Measurements from ENCODE around the gene ST3GAL6.
A peak's percentile ranks its signal among the peaks of the same experiment; 100 is the strongest.

The ST3GAL6 gene

DNA sequence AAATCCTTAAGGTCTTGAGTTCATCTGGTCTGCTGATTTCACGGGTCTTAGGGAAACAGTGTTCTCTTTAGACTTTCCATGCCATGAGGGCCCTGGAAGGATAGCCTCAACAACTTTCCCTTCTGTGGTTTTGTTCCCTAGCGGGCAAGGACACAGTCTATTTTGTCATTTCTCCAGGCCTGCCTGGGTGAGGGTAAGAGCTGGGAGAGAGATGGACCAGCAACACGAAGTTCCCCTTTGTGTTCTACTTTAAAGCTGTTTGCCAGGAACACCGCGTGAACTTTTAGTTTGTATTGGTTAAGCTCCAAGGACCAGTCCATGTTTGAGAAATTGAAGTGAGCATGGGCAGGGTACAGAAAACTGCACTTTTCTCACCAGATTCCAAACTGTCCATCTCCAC, 20.9 kb downstream of the ST3GAL6 start:
- Histone ChIP-seq H3K79me2 (ENCODE audit: low read length) (peaks cover 96% of the 10 kb centered on the region), H3K9me2 (replicated peaks; ENCODE audit: insufficient read depth, low read length) (no peaks in the 10 kb centered on the region), H3K4me2 (ENCODE audit: low read depth, low read length) (no peak overlapping the region), H3K9ac (ENCODE audit: low read length) (no peak overlapping the region), H3K27me3 (replicated peaks; ENCODE audit: insufficient read depth, low read length) (no peaks in the 10 kb centered on the region), H3F3A (ENCODE audit: insufficient read depth, low read length) (peaks cover 13% of the 10 kb centered on the region), H3K9me3 (replicated peaks; ENCODE audit: insufficient read depth, low read length) (no peaks in the 10 kb centered on the region), H4K20me1 (ENCODE audit: insufficient read depth, low read length) (0 out of 2 replicates have a peak, but pooled peaks cover 9% of the 10 kb centered on the region), H3K4me1 (ENCODE audit: low read length) (peaks cover 62% of the 10 kb centered on the region), H3K27ac (ENCODE audit: low read length) (no peak overlapping the region), H3K36me3 (replicated peaks; ENCODE audit: insufficient read depth, low read length) (peaks cover 18% of the 10 kb centered on the region; the same call in 1 of the 2 replicates), H3K4me3 (ENCODE audit: low read length) (no peak overlapping the region), H2AFZ (ENCODE audit: low read length) (no peak overlapping the region)
- no peak for DNase-seq
- TF ChIP-seq, protein P1, sequence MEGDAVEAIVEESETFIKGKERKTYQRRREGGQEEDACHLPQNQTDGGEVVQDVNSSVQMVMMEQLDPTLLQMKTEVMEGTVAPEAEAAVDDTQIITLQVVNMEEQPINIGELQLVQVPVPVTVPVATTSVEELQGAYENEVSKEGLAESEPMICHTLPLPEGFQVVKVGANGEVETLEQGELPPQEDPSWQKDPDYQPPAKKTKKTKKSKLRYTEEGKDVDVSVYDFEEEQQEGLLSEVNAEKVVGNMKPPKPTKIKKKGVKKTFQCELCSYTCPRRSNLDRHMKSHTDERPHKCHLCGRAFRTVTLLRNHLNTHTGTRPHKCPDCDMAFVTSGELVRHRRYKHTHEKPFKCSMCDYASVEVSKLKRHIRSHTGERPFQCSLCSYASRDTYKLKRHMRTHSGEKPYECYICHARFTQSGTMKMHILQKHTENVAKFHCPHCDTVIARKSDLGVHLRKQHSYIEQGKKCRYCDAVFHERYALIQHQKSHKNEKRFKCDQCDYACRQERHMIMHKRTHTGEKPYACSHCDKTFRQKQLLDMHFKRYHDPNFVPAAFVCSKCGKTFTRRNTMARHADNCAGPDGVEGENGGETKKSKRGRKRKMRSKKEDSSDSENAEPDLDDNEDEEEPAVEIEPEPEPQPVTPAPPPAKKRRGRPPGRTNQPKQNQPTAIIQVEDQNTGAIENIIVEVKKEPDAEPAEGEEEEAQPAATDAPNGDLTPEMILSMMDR (IDR thresholded peaks at IDR 0.05; ENCODE audit: low read length), result no peak
- TF ChIP-seq EZH2phosphoT487 (IDR thresholded peaks at IDR 0.05; ENCODE audit: low read length) (no peak), EZH2 (optimal IDR thresholded peaks at IDR 0.05; ENCODE audit: low read depth, low read length) (no peak)

DNA sequence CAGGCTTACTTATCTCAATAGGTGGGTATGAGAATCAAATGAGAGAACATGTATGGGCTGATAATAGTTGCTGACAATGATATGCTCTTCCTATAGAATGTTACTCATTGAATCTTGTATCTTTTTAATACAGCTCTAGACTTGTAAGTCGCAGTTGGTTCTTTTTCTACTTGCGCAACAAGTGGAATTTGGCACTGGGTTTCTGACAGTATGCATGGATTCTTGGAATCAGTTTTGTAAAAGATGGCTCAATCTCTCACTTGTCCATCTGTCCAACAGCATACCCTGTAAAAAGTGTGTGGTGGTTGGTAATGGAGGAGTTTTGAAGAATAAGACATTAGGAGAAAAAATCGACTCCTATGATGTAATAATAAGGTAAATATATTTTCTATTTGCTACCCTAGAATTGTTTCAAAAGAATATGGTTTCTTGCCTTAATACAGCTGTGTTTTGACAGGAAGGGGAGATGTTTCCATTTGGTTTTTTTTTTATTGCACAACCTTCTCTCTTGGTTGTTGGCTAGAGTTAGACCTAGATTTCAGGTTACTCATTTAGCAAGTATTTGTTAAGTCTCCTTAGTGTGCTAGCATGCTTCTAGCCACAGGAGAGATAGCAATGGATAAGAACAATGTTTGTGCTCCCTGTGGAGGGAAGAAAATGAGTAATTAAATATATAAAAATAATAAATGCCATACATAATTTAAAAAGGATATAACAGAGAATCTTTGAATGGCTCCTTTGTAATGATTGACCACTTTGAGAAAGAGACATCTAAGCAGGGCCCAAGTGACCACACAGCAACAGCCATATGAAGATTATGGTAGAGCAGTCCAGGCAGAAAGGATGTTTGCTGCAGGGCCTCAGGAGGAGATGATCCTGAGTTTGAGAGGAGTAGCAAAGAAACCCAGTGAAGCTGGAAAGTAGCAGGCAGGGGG, 21.8 kb downstream of the ST3GAL6 start:
- TF ChIP-seq EZH2phosphoT487 (IDR thresholded peaks at IDR 0.05; ENCODE audit: low read length), result no peak
- TF ChIP-seq, protein P1 (IDR thresholded peaks at IDR 0.05; ENCODE audit: low read length), result no peak
- TF ChIP-seq EZH2 (optimal IDR thresholded peaks at IDR 0.05; ENCODE audit: low read depth, low read length), result no peak
- Histone ChIP-seq H3K27me3 (replicated peaks; ENCODE audit: insufficient read depth, low read length) (no peaks in the 10 kb centered on the region), H3K4me1 (ENCODE audit: low read length) (peaks cover 56% of the 10 kb centered on the region), H3K4me3 (ENCODE audit: low read length) (no peak overlapping the region), H2AFZ (ENCODE audit: low read length) (no peak overlapping the region), H3K9ac (ENCODE audit: low read length) (no peak overlapping the region), H4K20me1 (ENCODE audit: insufficient read depth, low read length) (peaks cover 15% of the 10 kb centered on the region; the same call in 1 of the 2 replicates), H3K9me3 (replicated peaks; ENCODE audit: insufficient read depth, low read length) (no peaks in the 10 kb centered on the region), H3K4me2 (ENCODE audit: low read depth, low read length) (no peak overlapping the region), H3F3A (ENCODE audit: insufficient read depth, low read length) (peaks cover 20% of the 10 kb centered on the region), H3K36me3 (replicated peaks; ENCODE audit: insufficient read depth, low read length) (peaks cover 21% of the 10 kb centered on the region; the same call in 1 of the 2 replicates), H3K27ac (ENCODE audit: low read length) (no peak overlapping the region; the same call in 1 of the 2 replicates), H3K9me2 (replicated peaks; ENCODE audit: insufficient read depth, low read length) (no peaks in the 10 kb centered on the region), H3K79me2 (ENCODE audit: low read length) (peaks cover 96% of the 10 kb centered on the region)
- DNase-seq, result no peak

DNA sequence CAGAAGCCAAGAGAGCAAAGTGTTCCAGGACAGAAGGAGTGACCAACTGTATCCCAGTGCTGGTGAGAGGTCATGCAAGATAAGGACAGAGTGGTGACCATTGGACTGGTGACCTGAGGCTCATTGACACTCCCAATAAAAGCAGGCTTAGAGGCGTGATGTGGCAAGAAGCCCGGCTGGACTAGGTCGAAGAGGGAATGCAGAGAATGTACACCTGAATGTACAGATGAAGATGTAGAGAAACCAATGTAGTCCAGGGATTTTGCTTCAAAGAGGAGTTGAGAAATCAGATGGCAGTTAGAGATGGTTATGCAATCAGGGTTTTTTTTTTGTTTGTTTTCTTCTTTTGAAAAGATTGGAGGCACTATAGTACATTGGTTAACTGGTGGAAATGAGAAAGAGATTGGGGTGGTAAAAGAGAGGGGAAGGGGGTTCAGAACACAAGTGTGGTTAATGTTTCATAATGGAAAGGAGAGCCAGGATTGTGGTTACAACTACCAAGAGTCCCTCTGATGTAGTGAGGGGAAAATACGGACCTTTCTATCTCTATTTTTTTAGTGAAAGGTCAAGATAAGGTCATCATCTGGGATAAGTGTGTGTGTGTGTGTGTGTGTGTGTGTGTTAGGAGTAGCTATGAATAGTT, 23.3 kb downstream of the ST3GAL6 start:
- H3K27ac ChIP-seq (ENCODE audit: low read length), result peak overlapping the region; percentile 4; the same call in 1 of the 2 replicates
- no peak for DNase-seq
- H3K4me3 ChIP-seq (ENCODE audit: low read length), result no peak overlapping the region
- H3K4me1 ChIP-seq (ENCODE audit: low read length), result peaks cover 55% of the 10 kb centered on the region
- peaks cover 17% of the 10 kb centered on the region; the same call in 1 of the 2 replicates for H4K20me1 ChIP-seq (ENCODE audit: insufficient read depth, low read length)
- H3K9me2 ChIP-seq (replicated peaks; ENCODE audit: insufficient read depth, low read length), result no peaks in the 10 kb centered on the region
- no peak overlapping the region for H2AFZ ChIP-seq (ENCODE audit: low read length)
- no peaks in the 10 kb centered on the region for H3K27me3 ChIP-seq (replicated peaks; ENCODE audit: insufficient read depth, low read length)
- TF ChIP-seq EZH2 (optimal IDR thresholded peaks at IDR 0.05; ENCODE audit: low read depth, low read length) (no peak), EZH2phosphoT487 (IDR thresholded peaks at IDR 0.05; ENCODE audit: low read length) (no peak)
- TF ChIP-seq, protein P1 (IDR thresholded peaks at IDR 0.05; ENCODE audit: low read length), result no peak
- peaks cover 28% of the 10 kb centered on the region for H3F3A ChIP-seq (ENCODE audit: insufficient read depth, low read length)
- peaks cover 99% of the 10 kb centered on the region for H3K79me2 ChIP-seq (ENCODE audit: low read length)
- H3K9me3 ChIP-seq (replicated peaks; ENCODE audit: insufficient read depth, low read length), result no peaks in the 10 kb centered on the region
- H3K4me2 ChIP-seq (ENCODE audit: low read depth, low read length), result no peak overlapping the region
- H3K9ac ChIP-seq (ENCODE audit: low read length), result no peak overlapping the region
- peaks cover 25% of the 10 kb centered on the region; the same call in 1 of the 2 replicates for H3K36me3 ChIP-seq (replicated peaks; ENCODE audit: insufficient read depth, low read length)

All from MM.1S (cell line).